Measurements from ENCODE around the gene XKR3.
"Not testable (repeated sequence)": the region's sequence is repeated elsewhere in the genome, so short reads cannot be mapped to it uniquely, and the experiment has no call there.

Gene XKR3

GRCh38 chr22:16824716-16825687 is at the start of gene XKR3:
Gene XKR3 (minus strand): TSS chr22:16825411. CDS start chr22:16808073, 17,338 bp downstream.
- no peak for DNase-seq (ENCODE audit: low read depth)

- not testable (repeated sequence) for DNase-seq (ENCODE audit: low read depth)
Observed at GRCh38 chr22:16869640-16870039, 44.4 kb upstream of the XKR3 start.

GRCh38 chr22:16866167-16866566 is 41.0 kb upstream of the XKR3 start:
- no peak for DNase-seq (ENCODE audit: low read depth)

GRCh38 chr22:16856851-16857250 is 31.6 kb upstream of the XKR3 start:
- DNase-seq (ENCODE audit: low read depth): not testable (repeated sequence)

- no peak for DNase-seq (ENCODE audit: low read depth)
Observed at GRCh38 chr22:16854631-16855030, 29.4 kb upstream of the XKR3 start.

GRCh38 chr22:16851268-16851996 is 26.2 kb upstream of the XKR3 start:
- DNase-seq (ENCODE audit: low read depth): not testable (repeated sequence)

GRCh38 chr22:16847271-16847670 is 22.1 kb upstream of the XKR3 start:
- no peak for DNase-seq (ENCODE audit: low read depth)

GRCh38 chr22:16845881-16846280 is 20.7 kb upstream of the XKR3 start:
- DNase-seq (ENCODE audit: low read depth): no peak

GRCh38 chr22:16845465-16845864 is 20.3 kb upstream of the XKR3 start:
- no peak for DNase-seq (ENCODE audit: low read depth)

GRCh38 chr22:16844529-16844928 is 19.3 kb upstream of the XKR3 start:
- no peak for DNase-seq (ENCODE audit: low read depth)

GRCh38 chr22:16838073-16838472 is 12.9 kb upstream of the XKR3 start:
- no peak for DNase-seq (ENCODE audit: low read depth)

GRCh38 chr22:16834971-16835370 is 9.8 kb upstream of the XKR3 start:
- DNase-seq (ENCODE audit: low read depth): no peak

- no peak for DNase-seq (ENCODE audit: low read depth)
Observed at GRCh38 chr22:16831257-16831656, 6.0 kb upstream of the XKR3 start.

- DNase-seq (ENCODE audit: low read depth): no peak
Observed at GRCh38 chr22:16829985-16830384, 4.8 kb upstream of the XKR3 start.

- DNase-seq (ENCODE audit: low read depth): no peak
Observed at GRCh38 chr22:16828876-16829275, 3.7 kb upstream of the XKR3 start.

- DNase-seq (ENCODE audit: low read depth): no peak
Observed at GRCh38 chr22:16827506-16827905, 2.3 kb upstream of the XKR3 start.

- DNase-seq (ENCODE audit: low read depth): no peak
Observed at GRCh38 chr22:16819249-16819648, 6.0 kb downstream of the XKR3 start.

- DNase-seq (ENCODE audit: low read depth): no peak
Observed at GRCh38 chr22:16818538-16818937, 6.7 kb downstream of the XKR3 start.

GRCh38 chr22:16815073-16815472 is 10.1 kb downstream of the XKR3 start:
- DNase-seq (ENCODE audit: low read depth): no peak

- no peak for DNase-seq (ENCODE audit: low read depth)
Observed at GRCh38 chr22:16810188-16810802, 14.9 kb downstream of the XKR3 start.

GRCh38 chr22:16808744-16809143 is 16.5 kb downstream of the XKR3 start:
- no peak for DNase-seq (ENCODE audit: low read depth)

- no peak for DNase-seq (ENCODE audit: low read depth)
Observed at GRCh38 chr22:16807109-16807508, 18.1 kb downstream of the XKR3 start.

GRCh38 chr22:16806401-16806800 is 18.8 kb downstream of the XKR3 start:
- DNase-seq (ENCODE audit: low read depth): no peak
